ENCODE results near the gene SEC24A.
"Not testable (repeated sequence)": the region's sequence is repeated elsewhere in the genome, so short reads cannot be mapped to it uniquely, and the experiment has no call there.

Gene SEC24A

DNA sequence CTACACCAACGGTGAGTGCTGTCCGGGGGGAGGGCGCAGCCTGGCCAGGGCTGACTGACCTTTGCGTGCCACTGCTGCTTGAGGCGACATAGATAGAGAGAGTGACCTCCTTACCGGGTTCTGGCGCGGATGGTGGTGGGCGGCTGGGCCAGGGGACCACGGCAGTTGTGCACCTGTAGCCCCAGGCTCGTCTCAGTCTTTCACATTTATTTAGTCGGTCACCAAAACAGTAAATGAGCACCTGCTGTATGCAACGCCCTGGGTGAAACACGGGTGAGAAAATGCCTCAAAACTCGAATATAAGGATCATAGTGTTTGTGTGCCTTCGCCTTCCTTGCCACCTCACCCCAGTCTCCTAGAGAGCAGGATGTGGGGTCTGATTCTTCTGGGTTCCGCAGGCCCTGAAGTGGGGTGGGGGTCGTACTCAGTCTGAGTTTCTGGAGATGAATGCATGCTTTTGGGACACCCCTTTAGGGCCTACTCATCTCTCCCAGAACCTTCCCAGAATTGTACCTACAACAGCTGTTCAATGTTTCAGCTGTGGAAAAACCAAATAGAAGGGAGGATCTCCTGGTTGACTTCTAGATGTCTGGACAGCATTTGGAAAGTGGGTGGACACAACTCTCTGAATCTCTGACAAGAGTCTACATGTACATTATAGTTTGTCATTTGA is 714 bp downstream of the SEC24A start:
- in situ Hi-C loops (cut with MboI; ENCODE audit: low sequenced_read_pairs), result no loop called here

DNA sequence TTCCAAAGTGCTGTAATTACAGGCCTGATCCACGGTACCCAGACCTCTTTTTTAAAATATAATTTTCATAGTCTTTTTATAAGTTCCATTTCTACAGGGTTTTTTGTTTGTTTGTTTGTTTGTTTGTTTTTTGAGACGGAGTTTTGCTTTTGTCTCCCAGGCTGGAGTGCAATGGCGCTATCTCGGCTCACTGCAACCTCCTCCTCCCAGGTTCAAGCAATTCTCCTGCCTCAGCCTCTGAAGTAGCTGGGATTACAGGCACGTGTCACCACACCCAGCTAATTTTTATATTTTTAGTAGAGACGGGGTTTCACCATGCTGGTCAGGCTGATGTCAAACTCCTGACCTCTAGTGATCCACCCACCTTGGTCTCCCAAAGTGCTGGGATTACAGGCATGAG is 2.1 kb downstream of the SEC24A start:
- in situ Hi-C loops (cut with MboI; ENCODE audit: low sequenced_read_pairs), result not testable (repeated sequence)

DNA sequence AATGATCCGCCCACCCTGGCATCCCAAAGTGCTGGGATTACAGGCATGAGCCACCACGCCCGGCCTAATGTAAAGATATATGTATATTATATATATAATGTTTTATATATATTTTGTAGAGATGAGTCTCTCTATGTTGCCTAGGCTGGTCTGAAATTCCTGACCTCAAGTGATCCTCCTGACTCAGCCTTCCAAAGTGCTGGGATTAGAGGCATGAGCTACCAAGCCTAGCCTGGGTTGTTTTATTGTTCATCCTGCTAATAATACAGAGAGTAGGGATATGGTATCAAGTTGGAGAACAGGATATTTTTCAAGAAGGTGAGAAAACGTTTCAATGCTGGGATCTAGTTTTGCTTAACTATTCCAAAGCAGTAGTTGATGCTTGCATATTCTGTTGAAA is 2.9 kb downstream of the SEC24A start:
- in situ Hi-C loops (cut with MboI; ENCODE audit: low sequenced_read_pairs), result no loop called here

DNA sequence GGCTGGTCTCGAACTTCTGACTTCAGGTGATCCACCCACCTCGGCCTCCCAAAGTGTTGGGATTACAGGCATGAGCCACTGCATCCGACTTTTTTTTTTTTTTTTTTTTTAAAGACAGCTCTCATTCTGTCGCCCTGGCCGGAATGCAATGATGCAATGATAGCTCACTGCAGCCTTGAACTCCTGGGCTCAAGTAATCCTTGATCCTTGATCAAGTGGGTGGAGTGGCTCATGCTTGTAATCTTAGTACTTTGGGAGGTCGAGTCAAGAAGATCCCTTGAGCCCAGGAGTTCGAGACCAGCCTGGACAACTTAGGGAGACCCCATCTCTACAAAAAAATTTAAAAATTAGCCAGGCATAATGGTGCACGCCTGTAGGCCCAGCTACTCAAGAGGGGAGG is 8.1 kb downstream of the SEC24A start:
- in situ Hi-C loops (cut with MboI; ENCODE audit: low sequenced_read_pairs), result no loop called here

DNA sequence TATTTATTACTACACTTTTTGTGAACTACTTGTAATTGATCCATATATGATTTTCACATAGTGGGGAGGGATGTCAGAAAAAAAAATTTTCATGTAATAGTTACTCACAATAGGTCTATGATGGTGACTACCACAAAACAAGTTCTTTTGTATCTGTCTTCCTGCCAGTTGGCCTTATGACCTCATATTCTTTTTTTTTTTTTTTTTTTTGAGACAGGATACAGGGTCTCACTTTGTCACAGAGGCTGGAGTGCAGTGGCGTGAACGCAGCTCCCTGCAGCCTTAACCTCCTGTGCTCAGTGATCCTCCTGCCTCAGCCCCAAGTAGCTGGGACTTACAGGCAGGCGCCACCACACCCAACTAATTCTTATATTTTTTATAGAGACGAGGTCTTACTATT is 10.9 kb downstream of the SEC24A start:
- in situ Hi-C loops (cut with MboI; ENCODE audit: low sequenced_read_pairs), result no loop called here

DNA sequence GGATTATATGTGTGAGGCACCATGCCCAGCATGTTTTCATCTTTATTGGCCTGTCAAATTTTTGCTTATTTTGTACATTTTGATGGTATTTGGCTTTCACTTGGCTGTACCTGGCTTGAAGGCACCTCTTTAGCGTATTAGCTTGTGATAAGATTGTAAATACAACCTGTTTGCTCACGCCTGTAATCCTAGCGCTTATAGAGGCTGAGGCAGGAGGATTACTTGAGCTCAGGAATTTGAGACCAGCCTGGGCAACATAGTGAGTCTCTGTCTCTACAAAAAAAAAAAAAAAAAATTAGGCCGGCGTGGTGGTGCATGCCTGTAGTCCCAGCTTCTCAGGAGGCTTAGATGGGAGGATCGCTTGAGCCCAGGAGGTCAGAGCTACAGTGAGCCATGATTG is 11.3 kb downstream of the SEC24A start:
- in situ Hi-C loops (cut with MboI; ENCODE audit: low sequenced_read_pairs), result no loop called here

DNA sequence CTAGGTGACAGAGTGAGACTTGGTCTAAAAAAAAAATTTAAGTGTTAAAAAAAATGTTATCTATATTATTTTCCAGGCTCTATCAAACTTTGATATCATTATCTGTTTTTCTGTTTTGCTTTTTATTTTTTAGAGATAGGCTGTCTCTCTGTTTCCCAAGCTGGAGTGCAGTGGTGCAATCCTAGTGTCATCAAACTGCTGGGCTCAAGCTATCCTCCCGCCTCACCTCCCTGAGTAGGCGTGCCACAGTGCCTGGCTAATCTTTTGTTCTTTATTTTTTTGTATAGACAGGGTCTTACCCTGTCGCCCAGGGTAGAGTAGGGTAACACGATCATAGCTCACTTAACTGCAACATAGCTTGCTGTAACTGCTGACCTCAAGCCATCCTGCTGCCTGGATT is 14.4 kb downstream of the SEC24A start:
- in situ Hi-C loops (cut with MboI; ENCODE audit: low sequenced_read_pairs), result no loop called here

DNA sequence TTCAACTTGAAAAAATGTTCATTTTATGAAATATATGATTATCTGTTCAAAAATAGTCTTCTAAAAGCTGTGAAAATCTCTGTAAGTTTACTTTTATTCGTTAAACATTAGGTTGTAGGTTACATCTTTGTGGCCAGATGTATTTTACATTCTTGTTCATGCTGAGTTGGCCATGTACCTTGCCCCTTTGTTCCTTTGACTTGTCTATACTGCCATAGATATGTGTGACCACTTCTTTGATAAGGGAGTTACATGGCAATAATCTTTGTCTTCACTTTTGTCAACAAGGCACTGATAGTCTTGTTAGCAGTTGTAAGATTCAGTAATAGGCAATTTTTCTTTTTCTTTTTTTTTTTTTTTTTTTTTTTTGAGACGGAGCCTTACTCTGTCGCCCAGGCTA is 15.9 kb downstream of the SEC24A start:
- in situ Hi-C loops (cut with MboI; ENCODE audit: low sequenced_read_pairs), result no loop called here

DNA sequence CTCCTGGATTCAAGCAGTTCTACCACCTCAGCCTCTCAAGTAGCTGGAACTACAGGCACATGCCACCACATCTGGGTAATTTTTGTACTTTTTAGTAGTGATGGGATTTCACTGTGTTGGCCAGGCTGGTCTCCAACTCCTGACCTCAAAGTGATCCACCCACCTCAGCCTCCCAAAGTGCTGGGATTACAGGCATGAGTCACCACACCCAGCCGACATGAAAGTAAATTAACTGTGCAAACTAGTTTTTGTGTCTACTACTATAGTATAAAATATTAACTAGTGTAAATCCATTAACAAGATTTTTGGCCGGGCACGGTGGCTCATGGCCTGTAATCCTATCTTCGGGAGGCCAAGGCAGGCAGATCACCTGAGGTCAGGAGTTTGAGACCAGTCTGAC is 25.0 kb downstream of the SEC24A start:
- in situ Hi-C loops (cut with MboI; ENCODE audit: low sequenced_read_pairs), result not testable (repeated sequence)

DNA sequence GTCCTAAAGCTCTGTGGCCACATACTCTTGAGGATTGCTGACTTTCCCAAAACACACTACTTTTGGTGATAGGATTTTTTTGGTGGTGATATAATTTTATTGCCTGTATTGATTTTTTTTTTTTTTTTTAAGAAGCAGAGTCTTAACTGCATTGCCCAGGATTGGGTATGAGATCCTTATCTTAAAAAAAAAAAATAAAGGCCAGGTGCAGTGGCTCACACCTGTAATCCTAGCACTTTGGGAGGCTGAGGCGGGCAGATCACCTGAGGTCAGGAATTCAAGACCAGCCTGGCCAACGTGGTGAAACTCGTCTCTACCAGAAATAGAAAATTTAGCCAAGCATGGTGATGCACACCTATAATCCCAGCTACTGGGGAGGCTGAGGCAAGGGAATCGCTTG is 28.8 kb downstream of the SEC24A start:
- in situ Hi-C loops (cut with MboI; ENCODE audit: low sequenced_read_pairs), result not testable (repeated sequence)

DNA sequence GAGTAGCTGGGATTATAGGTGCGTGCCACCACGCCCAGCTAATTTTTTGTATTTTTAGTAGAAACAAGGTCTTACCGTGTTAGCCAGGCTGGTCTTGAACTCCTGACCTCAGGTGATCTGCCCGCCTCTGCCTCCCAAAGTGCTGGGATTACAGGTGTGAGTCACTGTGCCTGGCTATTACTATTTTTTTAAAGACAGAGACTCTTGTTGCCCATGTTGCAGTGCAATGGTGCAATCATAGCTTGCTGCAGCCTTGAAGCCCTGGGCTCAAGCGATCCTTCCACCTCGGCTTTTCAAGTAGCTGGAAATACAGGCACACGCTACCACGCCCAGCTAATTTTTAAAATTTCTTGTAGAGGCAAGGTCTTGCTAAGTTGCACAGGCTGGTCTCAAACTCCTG is 41.6 kb downstream of the SEC24A start:
- in situ Hi-C loops (cut with MboI; ENCODE audit: low sequenced_read_pairs), result not testable (repeated sequence)

DNA sequence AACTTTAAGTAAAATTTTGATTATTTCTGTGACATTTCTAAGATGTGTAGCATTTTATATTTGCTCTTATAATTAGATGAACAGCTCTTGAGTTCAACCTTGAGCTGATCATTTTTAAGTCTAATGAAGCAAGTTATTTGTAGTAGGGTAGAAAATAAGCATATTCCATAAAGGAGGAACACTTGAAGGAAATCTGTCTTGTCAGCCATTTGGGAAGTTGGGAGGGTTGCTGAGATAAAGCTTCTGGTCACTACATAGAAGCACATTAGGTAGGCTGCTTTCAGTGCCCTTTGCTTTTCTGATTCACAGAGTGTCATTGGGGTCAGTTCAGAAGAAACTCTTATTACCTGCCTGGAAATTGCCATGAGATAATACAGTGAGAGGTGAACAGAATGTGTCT is 44.1 kb downstream of the SEC24A start:
- in situ Hi-C loops (cut with MboI; ENCODE audit: low sequenced_read_pairs), result no loop called here

DNA sequence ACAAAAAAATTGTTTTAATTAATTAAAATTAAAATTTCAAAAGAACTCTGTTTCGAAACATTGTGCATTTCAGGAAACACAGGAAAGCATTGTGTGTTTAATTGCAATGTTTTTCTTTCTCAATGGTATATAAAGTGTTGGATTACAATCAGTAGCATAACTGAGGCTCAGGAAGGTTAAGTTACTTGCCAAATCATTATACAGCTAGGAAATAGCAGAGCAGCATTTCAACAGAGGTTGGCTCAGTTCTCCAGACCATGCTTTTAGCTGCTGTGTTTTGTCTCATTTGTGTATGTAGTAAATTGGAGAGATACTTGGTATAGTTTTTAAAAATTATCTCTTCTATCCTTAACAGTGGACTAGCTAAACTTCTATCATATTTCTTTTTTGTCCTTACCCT is 59.7 kb downstream of the SEC24A start:
- in situ Hi-C loops (cut with MboI; ENCODE audit: low sequenced_read_pairs), result no loop called here

DNA sequence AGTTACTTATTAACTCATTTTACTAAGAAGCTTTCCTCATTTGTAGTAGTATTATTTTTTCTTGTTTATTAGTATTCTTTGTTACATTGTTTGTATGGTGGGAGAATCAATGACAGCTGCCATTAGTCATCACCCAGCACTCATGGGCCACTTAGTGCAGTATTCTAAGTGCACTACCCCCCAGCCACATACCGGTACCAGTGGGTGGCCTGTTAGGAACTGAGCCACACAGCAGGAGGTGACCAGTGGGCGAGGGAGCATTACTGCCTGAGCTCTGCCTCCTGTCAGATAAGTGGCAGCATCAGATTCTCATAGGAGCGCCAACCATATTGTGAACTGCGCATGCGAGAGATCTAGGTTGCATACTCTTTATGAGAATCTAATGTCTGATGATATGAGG is 65.5 kb downstream of the SEC24A start:
- in situ Hi-C loops (cut with MboI; ENCODE audit: low sequenced_read_pairs), result no loop called here

DNA sequence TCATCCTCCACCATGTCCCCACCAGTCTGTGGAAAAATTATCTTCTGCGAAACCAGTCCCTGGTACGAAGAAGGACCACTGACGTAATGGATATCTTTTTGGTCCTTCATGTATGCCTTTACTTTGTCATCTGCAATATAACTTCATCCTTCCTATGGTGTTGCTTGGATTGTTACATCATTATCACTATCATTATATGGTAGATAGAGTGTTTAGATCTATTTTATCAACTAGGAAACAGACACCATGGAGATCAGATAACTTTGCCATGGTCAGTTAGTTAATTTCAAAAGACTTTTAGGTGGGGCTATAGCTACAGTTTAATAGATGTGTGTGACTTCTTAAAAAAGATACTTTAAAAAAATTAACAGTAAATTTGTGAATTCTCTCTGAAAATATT is 66.0 kb downstream of the SEC24A start:
- in situ Hi-C loops (cut with MboI; ENCODE audit: low sequenced_read_pairs), result no loop called here

DNA sequence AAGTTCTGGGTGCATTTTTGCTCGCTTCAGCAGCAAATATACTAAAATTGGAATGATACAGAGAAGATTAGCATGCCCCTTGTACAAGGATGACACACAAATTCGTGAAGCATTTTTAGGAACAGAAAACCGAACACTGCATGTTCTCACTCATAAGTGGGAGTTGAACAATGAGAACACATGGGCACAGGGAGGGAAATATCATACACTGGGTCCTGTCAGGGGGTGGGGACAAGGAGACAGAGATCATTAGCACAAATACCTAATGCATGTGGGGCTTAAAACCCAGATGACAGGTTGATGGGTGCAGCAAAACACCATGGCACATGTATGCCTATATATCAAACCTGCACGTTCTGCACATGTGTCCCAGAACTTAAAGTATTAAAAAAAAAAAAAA is 66.9 kb downstream of the SEC24A start:
- in situ Hi-C loops (cut with MboI; ENCODE audit: low sequenced_read_pairs), result not testable (repeated sequence)

DNA sequence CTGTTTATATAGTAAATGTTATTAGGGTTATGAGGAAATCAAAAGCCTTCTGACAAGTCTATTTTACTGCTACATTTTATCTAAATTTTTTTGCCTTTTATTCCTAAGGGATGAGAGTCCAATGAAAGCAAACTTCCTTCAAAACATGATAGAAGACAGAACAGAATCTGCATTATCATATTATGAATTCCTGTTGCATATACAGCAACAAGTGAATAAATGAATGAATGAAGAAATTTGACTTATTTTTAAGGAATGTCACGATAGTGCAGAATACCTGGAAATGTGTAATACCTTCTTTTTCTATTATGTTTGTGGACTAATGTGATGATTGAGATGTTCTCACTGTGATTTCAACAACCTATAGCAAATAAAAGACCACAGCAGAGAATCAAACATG is 76.3 kb downstream of the SEC24A start:
- in situ Hi-C loops (cut with MboI; ENCODE audit: low sequenced_read_pairs), result no loop called here

DNA sequence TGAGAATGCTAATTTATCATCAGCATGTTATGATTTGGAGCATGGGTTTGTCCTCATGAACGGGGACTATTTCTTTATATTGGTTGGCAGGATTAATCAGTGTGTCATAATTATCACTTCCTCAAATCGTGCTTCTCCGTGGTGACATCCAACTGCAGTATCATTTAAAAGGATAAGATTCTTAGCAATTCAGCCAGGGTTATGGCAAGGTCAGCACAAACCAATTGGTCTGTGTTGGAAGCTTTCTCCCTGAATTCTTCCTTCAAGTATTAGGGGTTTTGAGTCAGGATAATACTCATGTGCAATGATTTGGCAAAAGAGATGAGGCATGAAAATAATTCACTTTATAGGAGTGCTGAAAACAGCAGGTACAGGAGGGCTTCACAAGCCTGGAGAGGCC is 84.2 kb downstream of the SEC24A start:
- in situ Hi-C loops (cut with MboI; ENCODE audit: low sequenced_read_pairs), result no loop called here

DNA sequence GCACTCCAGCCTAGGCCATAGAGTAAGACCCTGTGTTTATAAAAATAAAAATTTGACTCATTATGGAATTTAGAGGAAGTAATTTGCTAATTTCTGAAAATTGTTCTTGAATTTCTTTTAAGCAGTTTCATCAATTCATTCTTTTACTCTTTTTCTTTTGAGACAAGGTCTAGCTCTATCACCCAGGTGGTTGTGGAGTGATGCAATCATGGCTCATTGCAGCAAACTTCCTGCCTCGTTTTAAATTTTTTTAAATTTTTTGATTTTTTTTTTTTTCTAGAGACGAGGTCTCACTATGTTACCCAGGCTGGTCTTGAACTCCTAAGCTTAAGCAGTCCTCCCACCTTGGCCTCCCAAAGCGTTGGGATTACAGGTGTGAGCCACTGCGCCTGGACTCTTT is 86.7 kb downstream of the SEC24A start:
- in situ Hi-C loops (cut with MboI; ENCODE audit: low sequenced_read_pairs), result no loop called here

DNA sequence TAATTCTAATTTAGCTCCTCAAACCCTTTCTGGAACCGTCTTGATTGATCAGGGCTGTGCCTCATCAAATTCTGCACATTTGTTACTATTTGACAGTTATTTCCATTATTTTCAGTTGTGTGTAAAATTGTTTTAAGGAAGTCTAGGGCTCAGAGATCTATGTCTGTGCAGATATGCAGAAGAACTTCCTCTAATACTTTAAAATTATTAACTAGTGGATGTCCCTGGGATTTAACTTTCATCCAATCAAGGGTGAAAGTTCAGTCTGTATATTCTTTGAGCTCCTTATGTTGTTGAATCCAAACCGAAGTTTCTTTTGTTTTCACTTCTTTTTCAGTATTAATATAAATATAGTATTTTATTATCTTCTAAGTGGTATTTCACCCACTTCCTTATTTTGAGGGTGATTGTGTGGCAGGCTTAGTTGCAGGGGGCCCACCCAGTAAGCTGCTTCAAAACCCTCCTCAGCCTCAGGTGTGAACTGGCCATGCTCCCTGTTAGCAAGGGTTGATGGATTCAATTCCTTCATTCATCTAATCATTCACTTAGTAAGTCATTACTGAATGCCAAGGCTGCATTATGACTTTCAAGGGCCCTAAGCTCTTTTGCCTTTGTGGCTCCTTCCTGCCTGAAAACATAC is 87.7 kb downstream of the SEC24A start:
- in situ Hi-C loops (cut with MboI; ENCODE audit: low sequenced_read_pairs), result no loop called here

DNA sequence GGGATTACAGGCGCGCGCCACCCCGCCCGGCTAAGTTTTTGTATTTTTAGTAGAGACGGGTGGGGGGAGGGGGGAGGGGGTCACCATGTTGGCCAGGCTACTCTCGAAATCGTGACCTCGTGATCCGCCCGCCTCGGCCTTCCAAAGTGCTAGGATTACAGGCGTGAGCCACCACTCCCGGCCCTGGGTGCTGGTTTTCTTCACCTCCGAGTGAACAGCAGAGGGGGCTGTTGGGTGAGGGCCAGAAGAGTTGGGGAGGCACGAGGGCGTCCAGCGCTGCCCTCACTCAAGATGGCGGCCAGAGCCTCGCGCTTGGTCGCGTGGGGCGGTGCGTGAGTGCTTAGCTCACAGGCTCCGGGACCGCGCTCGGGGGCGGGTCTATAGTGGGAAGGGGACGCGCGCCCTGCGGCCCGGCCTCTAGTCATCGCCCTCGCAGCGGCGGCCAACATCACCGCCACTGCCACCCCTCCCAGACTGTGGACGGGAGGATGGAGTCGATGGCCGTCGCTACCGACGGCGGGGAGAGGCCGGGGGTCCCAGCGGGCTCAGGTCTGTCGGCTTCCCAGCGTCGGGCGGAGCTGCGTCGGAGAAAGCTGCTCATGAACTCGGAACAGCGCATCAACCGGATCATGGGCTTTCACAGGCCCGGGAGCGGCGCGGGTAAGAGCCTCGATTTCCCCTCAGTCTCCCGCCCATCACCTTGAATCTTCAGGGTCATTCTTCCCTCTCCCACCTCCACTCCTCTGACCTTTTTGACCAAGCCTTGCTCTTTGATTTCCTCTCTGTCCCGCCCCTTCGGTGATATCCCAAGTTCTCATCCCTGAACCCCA is 89.8 kb downstream of the SEC24A start, which contains the start of gene CAMLG:
CAMLG (plus strand) TSS at position 416 of the 830 bp plus-strand sequence; CDS start at position 489, 73 bp downstream.
- in situ Hi-C loops (cut with MboI; ENCODE audit: low sequenced_read_pairs), result no loop called here

All from hTERT RPE-1 (cell line).